ENCODE data around the gene FBXO41.

The FBXO41 gene

DNA sequence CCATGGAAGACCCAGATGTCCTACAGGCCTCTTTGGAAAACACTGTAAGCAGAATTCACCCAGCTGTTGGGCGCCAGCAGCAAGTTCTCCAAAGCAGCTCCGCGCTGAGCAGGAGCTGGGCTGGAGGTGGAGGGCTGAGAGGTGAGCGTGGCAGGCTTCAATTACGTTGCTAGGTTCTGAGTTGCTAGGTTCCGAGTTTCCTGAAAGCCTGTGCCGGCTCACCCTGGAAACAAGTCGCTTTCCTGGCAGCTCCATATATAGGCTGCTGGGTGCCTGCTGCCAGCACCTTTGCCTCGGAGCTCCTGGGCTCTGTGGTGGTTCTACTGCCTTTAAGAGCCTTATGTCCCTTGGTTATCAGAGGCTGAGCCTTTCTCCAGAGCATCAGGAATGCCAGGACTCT, 23.4 kb upstream of the FBXO41 start:
- no peak overlapping the region for H3K4me3 ChIP-seq (replicated peaks; ENCODE audit: low read depth, low read length)
- DNase-seq (ENCODE audit: extremely low read depth, low read depth): no peak
- TF ChIP-seq, protein P1, sequence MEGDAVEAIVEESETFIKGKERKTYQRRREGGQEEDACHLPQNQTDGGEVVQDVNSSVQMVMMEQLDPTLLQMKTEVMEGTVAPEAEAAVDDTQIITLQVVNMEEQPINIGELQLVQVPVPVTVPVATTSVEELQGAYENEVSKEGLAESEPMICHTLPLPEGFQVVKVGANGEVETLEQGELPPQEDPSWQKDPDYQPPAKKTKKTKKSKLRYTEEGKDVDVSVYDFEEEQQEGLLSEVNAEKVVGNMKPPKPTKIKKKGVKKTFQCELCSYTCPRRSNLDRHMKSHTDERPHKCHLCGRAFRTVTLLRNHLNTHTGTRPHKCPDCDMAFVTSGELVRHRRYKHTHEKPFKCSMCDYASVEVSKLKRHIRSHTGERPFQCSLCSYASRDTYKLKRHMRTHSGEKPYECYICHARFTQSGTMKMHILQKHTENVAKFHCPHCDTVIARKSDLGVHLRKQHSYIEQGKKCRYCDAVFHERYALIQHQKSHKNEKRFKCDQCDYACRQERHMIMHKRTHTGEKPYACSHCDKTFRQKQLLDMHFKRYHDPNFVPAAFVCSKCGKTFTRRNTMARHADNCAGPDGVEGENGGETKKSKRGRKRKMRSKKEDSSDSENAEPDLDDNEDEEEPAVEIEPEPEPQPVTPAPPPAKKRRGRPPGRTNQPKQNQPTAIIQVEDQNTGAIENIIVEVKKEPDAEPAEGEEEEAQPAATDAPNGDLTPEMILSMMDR (IDR thresholded peaks at IDR 0.05; ENCODE audit: low read depth, low read length, missing control alignments): no peak

DNA sequence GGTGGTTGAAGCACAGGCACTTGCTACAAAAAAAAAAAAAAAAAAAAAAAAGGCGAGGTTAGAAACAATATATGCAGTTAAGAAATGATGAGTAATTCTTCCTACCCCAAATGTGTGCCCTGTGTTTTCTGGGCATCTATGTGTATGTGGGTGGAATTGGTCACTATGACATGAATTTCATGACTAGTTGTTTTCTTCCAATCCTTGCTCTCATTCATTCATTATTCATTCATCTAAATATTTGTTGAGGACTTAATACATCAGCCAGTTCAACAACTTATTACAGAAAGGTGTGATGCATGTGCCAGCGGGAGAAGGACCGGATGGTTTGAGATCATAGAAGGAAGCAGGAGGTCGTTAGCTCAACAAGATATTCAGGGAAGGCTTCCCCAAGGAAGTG, 17.4 kb upstream of the FBXO41 start:
- no peak for DNase-seq (ENCODE audit: extremely low read depth, low read depth)
- no peak overlapping the region for H3K4me3 ChIP-seq (replicated peaks; ENCODE audit: low read depth, low read length)
- TF ChIP-seq, protein P1 (IDR thresholded peaks at IDR 0.05; ENCODE audit: low read depth, low read length, missing control alignments): no peak

- no peak overlapping the region for H3K4me3 ChIP-seq (replicated peaks; ENCODE audit: low read depth, low read length)
- TF ChIP-seq, protein P1 (IDR thresholded peaks at IDR 0.05; ENCODE audit: low read depth, low read length, missing control alignments): no peak
- DNase-seq (ENCODE audit: extremely low read depth, low read depth): no peak
Measured at GRCh38 chr2:73300926-73301325, 16.6 kb upstream of the FBXO41 start.

- DNase-seq (ENCODE audit: extremely low read depth, low read depth): no peak
- H3K4me3 ChIP-seq (replicated peaks; ENCODE audit: low read depth, low read length): no peak overlapping the region
- TF ChIP-seq, protein P1 (IDR thresholded peaks at IDR 0.05; ENCODE audit: low read depth, low read length, missing control alignments): no peak
Measured at GRCh38 chr2:73297586-73297985, 13.3 kb upstream of the FBXO41 start.

DNA sequence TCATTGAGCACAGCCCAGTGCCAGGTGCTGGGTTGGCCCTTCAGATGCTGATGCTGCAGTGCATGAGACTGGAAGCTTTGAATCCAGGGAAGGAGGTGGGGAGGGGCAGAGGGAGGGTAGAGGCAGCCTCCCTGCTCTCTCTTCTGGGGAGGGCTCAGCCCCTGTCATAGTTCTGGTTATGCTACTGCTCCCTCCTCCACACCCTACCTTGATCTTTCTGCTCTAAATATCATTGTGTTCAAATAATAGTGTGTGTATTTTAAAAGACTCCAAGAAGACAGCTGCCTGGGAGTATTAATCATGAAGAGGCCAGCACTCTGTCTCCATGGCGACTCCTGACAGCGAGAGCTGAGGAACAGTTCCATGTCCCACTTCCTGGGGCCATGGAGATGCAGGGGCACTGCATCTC, 12.9 kb upstream of the FBXO41 start:
- no peak overlapping the region for H3K4me3 ChIP-seq (replicated peaks; ENCODE audit: low read depth, low read length)
- DNase-seq (ENCODE audit: extremely low read depth, low read depth): no peak
- TF ChIP-seq, protein P1 (IDR thresholded peaks at IDR 0.05; ENCODE audit: low read depth, low read length, missing control alignments): no peak

- no peak overlapping the region for H3K4me3 ChIP-seq (replicated peaks; ENCODE audit: low read depth, low read length)
- TF ChIP-seq, protein P1 (IDR thresholded peaks at IDR 0.05; ENCODE audit: low read depth, low read length, missing control alignments): no peak
- DNase-seq (ENCODE audit: extremely low read depth, low read depth): no peak
Measured at GRCh38 chr2:73295751-73296400, 11.6 kb upstream of the FBXO41 start.

- TF ChIP-seq, protein P1 (IDR thresholded peaks at IDR 0.05; ENCODE audit: low read depth, low read length, missing control alignments): no peak
- no peak overlapping the region for H3K4me3 ChIP-seq (replicated peaks; ENCODE audit: low read depth, low read length)
- no peak for DNase-seq (ENCODE audit: extremely low read depth, low read depth)
Measured at GRCh38 chr2:73294239-73294638, 10.0 kb upstream of the FBXO41 start.

Data from HFF-Myc (cell line).